ENCODE measurements around the gene C6orf52.
A peak's percentile ranks its signal among the peaks of the same experiment; 100 is the strongest.

C6orf52 gene

GRCh38 chr6:10695086-10695657 is 756 bp upstream of the C6orf52 start:
- DNase-seq (ENCODE audit: low read depth) = no peak
- peak overlapping the region; percentile 99 for H3K4me3 ChIP-seq (ENCODE audit: low read length)
- TF ChIP-seq, protein P1, sequence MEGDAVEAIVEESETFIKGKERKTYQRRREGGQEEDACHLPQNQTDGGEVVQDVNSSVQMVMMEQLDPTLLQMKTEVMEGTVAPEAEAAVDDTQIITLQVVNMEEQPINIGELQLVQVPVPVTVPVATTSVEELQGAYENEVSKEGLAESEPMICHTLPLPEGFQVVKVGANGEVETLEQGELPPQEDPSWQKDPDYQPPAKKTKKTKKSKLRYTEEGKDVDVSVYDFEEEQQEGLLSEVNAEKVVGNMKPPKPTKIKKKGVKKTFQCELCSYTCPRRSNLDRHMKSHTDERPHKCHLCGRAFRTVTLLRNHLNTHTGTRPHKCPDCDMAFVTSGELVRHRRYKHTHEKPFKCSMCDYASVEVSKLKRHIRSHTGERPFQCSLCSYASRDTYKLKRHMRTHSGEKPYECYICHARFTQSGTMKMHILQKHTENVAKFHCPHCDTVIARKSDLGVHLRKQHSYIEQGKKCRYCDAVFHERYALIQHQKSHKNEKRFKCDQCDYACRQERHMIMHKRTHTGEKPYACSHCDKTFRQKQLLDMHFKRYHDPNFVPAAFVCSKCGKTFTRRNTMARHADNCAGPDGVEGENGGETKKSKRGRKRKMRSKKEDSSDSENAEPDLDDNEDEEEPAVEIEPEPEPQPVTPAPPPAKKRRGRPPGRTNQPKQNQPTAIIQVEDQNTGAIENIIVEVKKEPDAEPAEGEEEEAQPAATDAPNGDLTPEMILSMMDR (conservative IDR thresholded peaks at IDR 0.05; ENCODE audit: low read depth, low read length) = no peak

DNA sequence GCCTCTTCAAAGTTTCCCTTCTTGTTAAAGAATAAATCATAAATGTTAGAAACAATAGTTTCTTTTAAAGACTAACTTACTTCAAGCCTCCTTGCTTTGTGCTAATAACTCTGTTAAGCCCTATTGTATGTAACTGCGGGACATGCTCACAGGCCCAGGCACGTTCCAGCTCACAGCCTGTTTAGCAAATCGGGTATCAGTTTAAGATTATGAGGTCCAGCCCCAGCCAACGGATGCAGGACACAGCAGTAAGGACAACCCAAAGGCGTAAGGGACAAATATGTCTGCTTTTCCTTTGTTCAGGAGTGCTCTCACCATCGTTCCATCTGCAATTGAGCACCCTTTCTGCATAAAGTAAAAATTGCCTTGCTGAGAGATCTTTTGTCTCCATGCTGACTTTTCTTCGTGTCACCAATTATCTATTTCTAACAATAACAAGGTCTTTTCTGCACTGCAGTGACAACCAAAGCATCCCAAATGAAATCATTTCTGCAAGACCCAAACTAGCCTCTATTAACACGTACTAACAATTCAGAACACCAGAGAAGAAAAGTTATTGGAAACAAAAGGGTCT is 1.4 kb downstream of the C6orf52 start:
- H3K4me3 ChIP-seq (ENCODE audit: low read length) = peak overlapping the region; percentile 99
- TF ChIP-seq, protein P1 (conservative IDR thresholded peaks at IDR 0.05; ENCODE audit: low read depth, low read length) = no peak
- DNase-seq (ENCODE audit: low read depth) = no peak

DNA sequence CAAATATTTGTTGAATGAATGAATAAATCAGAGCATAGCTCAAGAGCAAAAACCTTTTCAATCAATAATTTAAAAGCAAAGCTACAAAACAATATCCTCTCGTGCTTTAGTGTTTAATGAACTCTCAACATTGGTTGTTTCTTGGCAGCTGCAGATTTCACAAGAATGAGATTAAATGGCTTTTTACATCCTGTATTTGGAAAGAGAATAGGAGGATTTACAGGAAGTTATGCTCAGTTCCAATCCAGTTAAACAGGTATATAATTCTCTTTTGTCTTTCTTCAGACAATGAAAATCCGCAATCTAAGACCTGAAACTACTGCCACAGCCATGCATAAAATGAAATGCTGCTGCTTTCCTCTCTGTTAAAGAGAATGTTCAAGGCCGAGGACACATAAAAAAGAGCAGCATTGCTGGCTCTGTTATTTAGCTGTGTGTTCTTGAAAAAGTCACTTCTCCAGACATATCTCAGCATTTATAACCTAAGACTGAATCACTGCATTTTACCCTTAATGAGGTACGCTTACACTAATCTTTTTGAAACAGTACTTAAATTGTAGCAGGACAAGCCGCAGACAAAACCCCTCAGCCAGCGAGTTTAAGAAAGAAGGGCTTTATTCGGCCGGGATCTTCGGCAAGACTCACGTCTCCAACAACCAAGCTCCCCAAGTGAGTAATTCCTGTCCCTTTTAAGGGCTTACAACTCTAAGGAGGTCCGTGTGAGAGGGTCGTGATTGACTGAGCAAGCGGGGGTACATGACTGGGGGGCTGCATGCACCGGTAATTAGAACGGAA is 3.6 kb downstream of the C6orf52 start:
- H3K4me3 ChIP-seq (ENCODE audit: low read length) = peak overlapping the region; percentile 35
- TF ChIP-seq, protein P1 (conservative IDR thresholded peaks at IDR 0.05; ENCODE audit: low read depth, low read length) = no peak
- peak; percentile 53 for DNase-seq (ENCODE audit: low read depth)

- TF ChIP-seq, protein P1 (conservative IDR thresholded peaks at IDR 0.05; ENCODE audit: low read depth, low read length) = no peak
- H3K4me3 ChIP-seq (ENCODE audit: low read length) = no peak overlapping the region
- no peak for DNase-seq (ENCODE audit: low read depth)
Observed at GRCh38 chr6:10687582-10687981, 6.8 kb downstream of the C6orf52 start.

- TF ChIP-seq, protein P1 (conservative IDR thresholded peaks at IDR 0.05; ENCODE audit: low read depth, low read length) = no peak
- no peak overlapping the region for H3K4me3 ChIP-seq (ENCODE audit: low read length)
- DNase-seq (ENCODE audit: low read depth) = no peak
Observed at GRCh38 chr6:10686901-10687300, 7.5 kb downstream of the C6orf52 start.

DNA sequence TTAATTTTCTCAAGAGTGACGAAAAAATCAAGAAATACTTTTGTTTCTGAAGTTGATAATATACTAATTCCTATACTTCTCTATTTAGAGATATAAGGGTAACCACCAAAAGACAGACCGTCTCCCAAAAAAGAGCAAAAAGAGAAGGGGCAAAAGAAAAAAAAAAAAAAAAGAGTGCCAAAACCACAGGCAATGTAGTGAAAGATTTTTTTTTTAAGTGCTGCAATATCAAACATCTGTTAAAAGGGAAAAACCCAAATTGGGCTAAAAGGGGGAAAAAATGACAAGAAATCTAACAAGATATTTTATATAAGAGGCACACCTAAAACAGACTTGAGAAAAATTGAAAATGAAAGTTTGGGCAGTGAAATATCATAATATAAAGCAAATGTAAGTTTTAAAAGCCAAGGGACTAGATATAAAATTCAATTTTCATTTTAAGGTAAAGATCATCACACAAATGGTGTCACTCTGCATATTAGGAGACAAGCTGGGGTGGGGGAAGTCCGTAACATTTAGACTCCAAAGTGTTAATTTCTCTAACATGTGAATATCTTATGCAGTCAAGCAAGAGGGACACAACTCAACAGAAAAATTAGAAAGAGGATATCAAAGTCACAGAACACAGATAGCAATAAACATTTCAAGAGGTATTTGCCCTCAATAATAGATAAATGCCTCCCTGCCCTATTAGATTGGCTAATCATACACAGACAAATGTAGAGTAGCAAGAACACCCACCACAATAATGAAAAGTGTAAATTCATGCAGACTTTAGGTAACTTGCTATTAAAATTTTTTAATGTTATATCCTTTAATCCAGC is 9.1 kb downstream of the C6orf52 start:
- no peak for DNase-seq (ENCODE audit: low read depth)
- TF ChIP-seq, protein P1 (conservative IDR thresholded peaks at IDR 0.05; ENCODE audit: low read depth, low read length) = no peak
- no peak overlapping the region for H3K4me3 ChIP-seq (ENCODE audit: low read length)
